Measurements from ENCODE around the gene NOTO.

DNA sequence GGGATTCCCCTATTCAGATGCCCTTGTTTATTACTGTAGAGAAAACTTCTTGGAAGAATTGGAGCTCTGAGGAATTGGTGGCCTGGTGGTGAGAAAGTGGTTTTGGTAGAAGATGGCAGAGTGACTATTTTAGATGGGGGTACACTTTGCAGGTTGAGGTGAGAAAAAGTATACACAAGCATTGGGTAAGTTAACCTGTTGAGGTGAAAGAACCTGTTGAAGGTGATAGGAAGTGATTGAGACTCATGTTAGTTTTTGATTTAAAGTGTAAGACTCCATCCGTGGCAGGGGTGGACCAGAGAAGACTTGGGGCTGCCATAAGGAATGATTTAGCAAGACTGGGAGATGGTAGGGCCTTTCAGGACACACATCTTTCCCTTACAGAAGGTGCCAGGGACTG lies 34.8 kb downstream of the NOTO start:
- TF ChIP-seq, protein P1, sequence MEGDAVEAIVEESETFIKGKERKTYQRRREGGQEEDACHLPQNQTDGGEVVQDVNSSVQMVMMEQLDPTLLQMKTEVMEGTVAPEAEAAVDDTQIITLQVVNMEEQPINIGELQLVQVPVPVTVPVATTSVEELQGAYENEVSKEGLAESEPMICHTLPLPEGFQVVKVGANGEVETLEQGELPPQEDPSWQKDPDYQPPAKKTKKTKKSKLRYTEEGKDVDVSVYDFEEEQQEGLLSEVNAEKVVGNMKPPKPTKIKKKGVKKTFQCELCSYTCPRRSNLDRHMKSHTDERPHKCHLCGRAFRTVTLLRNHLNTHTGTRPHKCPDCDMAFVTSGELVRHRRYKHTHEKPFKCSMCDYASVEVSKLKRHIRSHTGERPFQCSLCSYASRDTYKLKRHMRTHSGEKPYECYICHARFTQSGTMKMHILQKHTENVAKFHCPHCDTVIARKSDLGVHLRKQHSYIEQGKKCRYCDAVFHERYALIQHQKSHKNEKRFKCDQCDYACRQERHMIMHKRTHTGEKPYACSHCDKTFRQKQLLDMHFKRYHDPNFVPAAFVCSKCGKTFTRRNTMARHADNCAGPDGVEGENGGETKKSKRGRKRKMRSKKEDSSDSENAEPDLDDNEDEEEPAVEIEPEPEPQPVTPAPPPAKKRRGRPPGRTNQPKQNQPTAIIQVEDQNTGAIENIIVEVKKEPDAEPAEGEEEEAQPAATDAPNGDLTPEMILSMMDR (IDR thresholded peaks at IDR 0.05; ENCODE audit: low read depth, low read length): no peak
- no peak for TF ChIP-seq EZH2phosphoT487 (IDR thresholded peaks at IDR 0.05; ENCODE audit: low read depth)

Data from OCI-LY3 (cell line).